SK-N-SH (cell line): ENCODE measurements around the gene NFKBIA. TPM values are rescaled to one million over a fixed set of nuclear protein-coding genes. Genes with fewer than 3 reads are reported as not detected.

Experiments used
- CTCF ChIA-PET: fragments of 300-600, 350-600 bp; formaldehyde crosslinking; extraction: SDS; loops from one replicate; lab custom pipeline; 2021; lab: Yijun Ruan, JAX
- POLR2A ChIA-PET: fragments of 350-600 bp; sonication (Branson Sonifier 250); formaldehyde crosslinking; extraction: SDS; loops from one replicate; lab custom pipeline; 2020; ENCODE audit warnings: antibody characterized with exemption, inconsistent platforms; lab: Yijun Ruan, JAX
- DNase-seq: peaks from one replicate; pipeline ENCODE4 v3.0.0; 2012
- H2AFZ ChIP-seq: fragments of 200-600 bp; sonication (generic); 2 replicates; pipeline ENCODE4 v1.8.1; 2016; ENCODE audit warnings: antibody characterized with exemption, mild to moderate bottlenecking, low read depth
- H3F3A ChIP-seq: fragments of 200-600 bp; sonication (generic); replicated peaks from 2 replicates; pipeline ENCODE3; 2016; ENCODE audit warnings: antibody characterized with exemption, mild to moderate bottlenecking; ENCODE audit not compliant: insufficient read depth
- H3K27ac ChIP-seq, 2 experiments: fragments of 200-500 bp in 1 of 2; fragments of 200-600 bp in 1 of 2; sonication (Bioruptor generic) in 1 of 2; sonication (generic), shearing (Covaris generic) in 1 of 2; 2 replicates each; pipeline versions ENCODE4 v1.5.1 to v1.6.1; 2014 to 2016; ENCODE audit warnings: low read depth in 2 of 2, inconsistent platforms in 1 of 2, low read length in 1 of 2, mild to moderate bottlenecking in 1 of 2, mixed read lengths in 1 of 2
- H3K27me3 ChIP-seq: fragments of 200-600 bp; sonication (generic), shearing (Covaris generic); 2 replicates; pipeline ENCODE4 v1.6.1; 2016; ENCODE audit warnings: mixed run types; ENCODE audit not compliant: insufficient read depth
- H3K36me3 ChIP-seq, 2 experiments: fragments of 200-500 bp in 1 of 2; fragments of 200-600 bp in 1 of 2; sonication (Bioruptor generic) in 1 of 2; sonication (generic) in 1 of 2; replicated peaks in 1 of 2; 2 replicates each; pipeline versions ENCODE3 to v1.5.1; 2014 to 2016; ENCODE audit warnings: low read length in 1 of 2, mild to moderate bottlenecking in 1 of 2; ENCODE audit not compliant: insufficient read depth in 2 of 2, control insufficient read depth in 1 of 2
- H3K4me1 ChIP-seq, 2 experiments: fragments of 200-500 bp in 1 of 2; fragments of 200-600 bp in 1 of 2; sonication (Bioruptor generic) in 1 of 2; sonication (generic), shearing (Covaris generic) in 1 of 2; 2 replicates each; pipeline versions ENCODE4 v1.5.1 to v1.6.1; 2014 to 2016; ENCODE audit warnings: low read depth in 1 of 2, low read length in 1 of 2, mixed run types in 1 of 2; ENCODE audit not compliant: insufficient read depth in 2 of 2, control insufficient read depth in 1 of 2
- H3K4me2 ChIP-seq: fragments of 200-600 bp; sonication (generic), shearing (Covaris generic); 2 replicates; pipeline ENCODE4 v1.6.1; 2017; ENCODE audit warnings: mixed run types
- H3K4me3 ChIP-seq, 2 experiments: fragments of 200-500 bp in 1 of 2; fragments of 200-600 bp in 1 of 2; sonication (Bioruptor generic) in 1 of 2; sonication (generic), shearing (Covaris generic) in 1 of 2; 2 replicates each; pipeline versions ENCODE4 v1.5.1 to v1.8.1; 2014 to 2016; ENCODE audit warnings: low read depth in 2 of 2, inconsistent platforms in 1 of 2, low read length in 1 of 2, mild to moderate bottlenecking in 1 of 2, mixed read lengths in 1 of 2, moderate library complexity in 1 of 2
- H3K79me2 ChIP-seq: fragments of 200-600 bp; sonication (generic); 2 replicates; pipeline ENCODE4 v1.8.1; 2017; ENCODE audit warnings: mild to moderate bottlenecking; ENCODE audit not compliant: insufficient read depth
- H3K9ac ChIP-seq: fragments of 200-600 bp; sonication (generic); 2 replicates; pipeline ENCODE4 v1.6.1; 2017; ENCODE audit warnings: mixed run types
- H3K9me2 ChIP-seq: fragments of 200-600 bp; sonication (generic); 2 replicates; pipeline ENCODE4 v1.6.1; 2017; ENCODE audit warnings: mixed run types
- H3K9me3 ChIP-seq: fragments of 200-600 bp; sonication (generic); 2 replicates; pipeline ENCODE4 v1.6.1; 2017; ENCODE audit warnings: mixed run types, mild to moderate bottlenecking, moderate library complexity
- H4K20me1 ChIP-seq: fragments of 200-600 bp; sonication (generic); 2 replicates; pipeline ENCODE4 v1.6.1; 2017; ENCODE audit warnings: mild to moderate bottlenecking, mixed run types; ENCODE audit not compliant: insufficient read depth
- CHD2 ChIP-seq: fragments of 150-350 bp; IDR thresholded peaks from 2 replicates; pipeline ENCODE4 v1.6.1; 2018; ENCODE audit warnings: low read length; ENCODE audit not compliant: partially characterized antibody
- ELF1 ChIP-seq: IDR thresholded peaks from 2 replicates; pipeline ENCODE4 v1.4.0; 2012
- GABPA ChIP-seq: IDR thresholded peaks from 2 replicates; pipeline ENCODE4 v1.4.0; 2012; ENCODE audit warnings: low read depth, mild to moderate bottlenecking
- GATA2 ChIP-seq: sonication (generic); formaldehyde crosslinking; IDR thresholded peaks from 2 replicates; pipeline ENCODE4 v1.5.0; 2020; ENCODE audit warnings: mild to moderate bottlenecking, missing genetic modification reagents
- IRF3 ChIP-seq: fragments of 150-350 bp; IDR thresholded peaks from 2 replicates; pipeline ENCODE4 v1.6.1; 2016; ENCODE audit warnings: mild to moderate bottlenecking, low read depth, low read length
- MAX ChIP-seq: IDR thresholded peaks from 2 replicates; pipeline ENCODE4 v1.4.0; 2012; ENCODE audit warnings: low read depth
- MXI1 ChIP-seq: IDR thresholded peaks from 2 replicates; pipeline ENCODE4 v1.6.1; 2012; ENCODE audit warnings: mild to moderate bottlenecking, low read depth, low read length, improper control_type of control experiment
- REST ChIP-seq: IDR thresholded peaks from 2 replicates; pipeline ENCODE4 v1.6.1; 2012; ENCODE audit warnings: mild to moderate bottlenecking, low read depth, low read length, moderate library complexity
- RXRA ChIP-seq: IDR thresholded peaks from 2 replicates; pipeline ENCODE4 v1.4.0; 2012; ENCODE audit warnings: low read depth, mild to moderate bottlenecking, borderline replicate concordance
- SIN3A ChIP-seq: IDR thresholded peaks from 2 replicates; pipeline ENCODE4 v1.6.1; 2012; ENCODE audit warnings: low read depth, mild to moderate bottlenecking, low read length, moderate library complexity, borderline replicate concordance
- TCF12 ChIP-seq: IDR thresholded peaks from 2 replicates; pipeline ENCODE4 v1.4.0; 2012
- TEAD4 ChIP-seq: IDR thresholded peaks from 2 replicates; pipeline ENCODE4 v1.4.0; 2012; ENCODE audit warnings: mild to moderate bottlenecking, borderline replicate concordance; ENCODE audit not compliant: insufficient read depth
- USF1 ChIP-seq: IDR thresholded peaks from 2 replicates; pipeline ENCODE4 v1.4.0; 2012; ENCODE audit warnings: low read depth, borderline replicate concordance
- YY1 ChIP-seq: IDR thresholded peaks from 2 replicates; pipeline ENCODE4 v1.4.0; 2012; ENCODE audit warnings: low read depth, mild to moderate bottlenecking
- WGBS: methylation state at CpG from one replicate; pipeline ENCODE4 v1.1.6; 2017; ENCODE audit warnings: low lambda C conversion rate; 5-methylcytosine and 5-hydroxymethylcytosine counted together
- polyA plus RNA-seq, 3 experiments: library from polyadenylated mRNA; depleted of rRNA; stranded (reverse); fragments of >200 nt; gene quantifications; 2 replicates each; pipeline ENCODE4 v1.2.3, GENCODE V29; 2012

NFKBIA gene
- polyA plus RNA-seq, 1 of the 3 experiments (the other 2 are of a cell fraction): 56.7 TPM

- no peak overlapping the region for H2AFZ ChIP-seq
- peaks cover 13 to 16% of the 10 kb centered on the region in 2 experiments; a peak in 3 of 4 replicates for H3K4me1 ChIP-seq
- DNase-seq: no peak
- TF ChIP-seq GATA2 (no peak), ELF1 (no peak), RXRA (no peak), IRF3 (no peak), MXI1 (no peak), TCF12 (no peak), REST (no peak), TEAD4 (no peak), SIN3A (no peak), YY1 (no peak)
- TF ChIP-seq, all 33 proteins: peak for 0
- CTCF ChIA-PET: interaction anchor here (0.6 to 3.7 kb wide), 11 partner anchors 9 to 271 kb away, joined by 3 to 23 read pairs (median 3); no protein-coding TSS in a partner anchor
- POLR2A ChIA-PET: no interaction called here
- no peak overlapping the region for H3K27ac ChIP-seq
- H4K20me1 ChIP-seq: peaks cover 7% of the 10 kb centered on the region
- H3K9ac ChIP-seq: no peak overlapping the region
- no peaks in the 10 kb centered on the region for H3K9me3 ChIP-seq
- no peak overlapping the region for H3K4me3 ChIP-seq
- H3K4me2 ChIP-seq: no peak overlapping the region
- H3K9me2 ChIP-seq: no peaks in the 10 kb centered on the region
- H3K36me3 ChIP-seq: peaks cover 5 to 6% of the 10 kb centered on the region in 2 experiments
- peaks cover 3% of the 10 kb centered on the region for H3F3A ChIP-seq
- H3K79me2 ChIP-seq: peaks cover 19% of the 10 kb centered on the region
- no peaks in the 10 kb centered on the region for H3K27me3 ChIP-seq
- 93% methylated on average over 7 of the region's 8 CpGs for WGBS
Measured at GRCh38 chr14:35408026-35408425, 3.5 kb upstream of the NFKBIA start.

- CTCF ChIA-PET: interaction anchor here (0.9 to 3.7 kb wide), 9 partner anchors 10 to 270 kb away, joined by 3 to 23 read pairs (median 3); no protein-coding TSS in a partner anchor
- peaks cover 9% of the 10 kb centered on the region for H3F3A ChIP-seq
- 75% methylated on average over 1 of the region's 1 CpG for WGBS
Measured at GRCh38 chr14:35407306-35407630, 2.7 kb upstream of the NFKBIA start.

More at GRCh38 chr14:35407306-35407630, 2.7 kb upstream of the NFKBIA start:
- no peak overlapping the region for H3K9ac ChIP-seq
- H3K4me1 ChIP-seq: peaks cover 19 to 20% of the 10 kb centered on the region in 2 experiments; a peak in 3 of 4 replicates
- POLR2A ChIA-PET: no interaction called here
- H3K36me3 ChIP-seq: peaks cover 12% of the 10 kb centered on the region in 2 experiments
- H3K79me2 ChIP-seq: peaks cover 27% of the 10 kb centered on the region
- peaks cover 14% of the 10 kb centered on the region for H4K20me1 ChIP-seq
- H2AFZ ChIP-seq: no peak overlapping the region
- TF ChIP-seq CHD2 (no peak), REST (no peak), USF1 (no peak), MAX (no peak), GABPA (no peak), TCF12 (no peak)
- H3K27ac ChIP-seq: no peak overlapping the region
- no peaks in the 10 kb centered on the region for H3K27me3 ChIP-seq
- DNase-seq: no peak
- no peaks in the 10 kb centered on the region for H3K9me3 ChIP-seq
- H3K9me2 ChIP-seq: no peaks in the 10 kb centered on the region
- no peak overlapping the region for H3K4me2 ChIP-seq
- H3K4me3 ChIP-seq: no peak overlapping the region
